PC-3 (cell line): ENCODE results near the gene ZNF862. TPM values are rescaled to one million over a fixed set of nuclear protein-coding genes. Genes with fewer than 3 reads are reported as not detected.

Experiments
- ATAC-seq: fragments of 200-7000 bp; cut with Tn5 transposase; 2 replicates; pipeline ENCODE4 v1.9.1; 2020; ENCODE audit warnings: mild to moderate bottlenecking, moderate library complexity
- BruUV-seq: library from RNA; stranded (reverse); fragments of 400-500 nt; replicated peaks from 2 replicates; lab custom pipeline; 2021; lab: Mats Ljungman, UMichigan
- CTCF ChIA-PET: fragments of 300-600 bp; sonication (Branson Sonifier 250); formaldehyde crosslinking; loops from one replicate; lab custom pipeline; 2022; ENCODE audit warnings: antibody characterized with exemption; lab: Charles Lee
- POLR2A ChIA-PET: fragments of 300-600 bp; sonication (Branson Sonifier 250); formaldehyde crosslinking; loops from one replicate; lab custom pipeline; 2022; ENCODE audit warnings: antibody characterized with exemption; ENCODE audit not compliant: unreplicated experiment; lab: Charles Lee
- DNase-seq: peaks from one replicate; pipeline ENCODE4 v3.0.0-alpha.2; 2015
- H2AFZ ChIP-seq: fragments of 300-600 bp; sonication (generic); 2 replicates; pipeline ENCODE4 v1.6.0; 2016; ENCODE audit warnings: antibody characterized with exemption, low read length
- H3F3A ChIP-seq: fragments of 300-600 bp; sonication (generic); one replicate; pipeline ENCODE4 v1.6.0; 2017; ENCODE audit warnings: antibody characterized with exemption, low read length, control low read depth, mild to moderate bottlenecking; ENCODE audit not compliant: unreplicated experiment
- H3K27ac ChIP-seq: fragments of 300-600 bp; sonication (generic); 2 replicates; pipeline ENCODE4 v1.5.1; 2016; ENCODE audit warnings: mild to moderate bottlenecking, low read length
- H3K27me3 ChIP-seq: fragments of 300-600 bp; sonication (generic); 2 replicates; pipeline ENCODE4 v1.6.1; 2016; ENCODE audit warnings: low read length, mixed read lengths
- H3K36me3 ChIP-seq: fragments of 300-600 bp; sonication (generic); 2 replicates; pipeline ENCODE4 v1.6.1; 2016; ENCODE audit warnings: low read depth, mixed run types, low read length, mixed read lengths
- H3K4me1 ChIP-seq: fragments of 300-600 bp; sonication (generic); 2 replicates; pipeline ENCODE4 v1.5.1; 2016; ENCODE audit warnings: low read length; ENCODE audit not compliant: insufficient read depth
- H3K4me2 ChIP-seq: fragments of 300-600 bp; sonication (generic); 2 replicates; pipeline ENCODE4 v1.6.0; 2016; ENCODE audit warnings: low read length
- H3K4me3 ChIP-seq: fragments of 300-600 bp; sonication (generic); 2 replicates; pipeline ENCODE4 v1.5.1; 2016; ENCODE audit warnings: mild to moderate bottlenecking, low read length, mixed read lengths
- H3K79me2 ChIP-seq: fragments of 300-600 bp; sonication (generic); 2 replicates; pipeline ENCODE4 v1.6.1; 2017; ENCODE audit warnings: low read length, mixed read lengths
- H3K9ac ChIP-seq: fragments of 300-600 bp; sonication (generic); 2 replicates; pipeline ENCODE4 v1.6.0; 2016; ENCODE audit warnings: mild to moderate bottlenecking, low read length
- H3K9me2 ChIP-seq: fragments of 300-600 bp; sonication (generic); replicated peaks from 2 replicates; pipeline ENCODE4 v1.6.1; 2016; ENCODE audit warnings: mixed run types, low read length, mixed read lengths
- H3K9me3 ChIP-seq: fragments of 300-600 bp; sonication (generic); 2 replicates; pipeline ENCODE4 v1.6.1; 2016; ENCODE audit warnings: low read length, mixed read lengths
- H4K20me1 ChIP-seq: fragments of 300-600 bp; sonication (generic); 2 replicates; pipeline ENCODE4 v1.6.1; 2016; ENCODE audit warnings: low read length, mixed read lengths
- EZH2 ChIP-seq: fragments of 300-600 bp; sonication (generic); IDR thresholded peaks from one replicate; pipeline ENCODE4 v1.6.1; 2017; ENCODE audit warnings: antibody characterized with exemption, mild to moderate bottlenecking, low read length; ENCODE audit not compliant: unreplicated experiment
- EZH2phosphoT487 ChIP-seq: fragments of 300-600 bp; sonication (generic); IDR thresholded peaks from 2 replicates; pipeline ENCODE4 v1.6.1; 2018; ENCODE audit warnings: mild to moderate bottlenecking, antibody characterized with exemption, low read length, borderline replicate concordance
- intact Hi-C: fragments of 100-400 bp; cut with micrococcal nuclease; formaldehyde crosslinking; loops from 2 replicates; pipeline ENCODE4 v1.9.0; 2023
- total RNA-seq: library from RNA; depleted of rRNA; stranded (reverse); fragments of >200 nt; gene quantifications from 2 replicates; pipeline ENCODE4 v1.2.3, GENCODE V29; 2014
- TF ChIP-seq, protein P1 (sequence below): fragments of 300-600 bp; sonication (generic); conservative IDR thresholded peaks from 2 replicates; pipeline ENCODE4 v1.5.1; 2017; ENCODE audit warnings: antibody characterized with exemption, low read depth, mild to moderate bottlenecking, low read length

ZNF862 gene
- total RNA-seq, 1 experiment from 2014 or later, result 3.0 TPM

GRCh38 chr7:149816794-149817193, 21.4 kb upstream of the ZNF862 start:
- no peak overlapping the region for H2AFZ ChIP-seq
- H3K9ac ChIP-seq, result no peak overlapping the region
- no peak overlapping the region for H3K4me2 ChIP-seq
- POLR2A ChIA-PET, result no interaction called here
- H4K20me1 ChIP-seq, result no peaks in the 10 kb centered on the region
- no peaks in the 10 kb centered on the region for H3K4me1 ChIP-seq
- CTCF ChIA-PET, result no interaction called here
- H3K36me3 ChIP-seq, result no peaks in the 10 kb centered on the region
- TF ChIP-seq EZH2 (no peak), EZH2phosphoT487 (no peak)
- TF ChIP-seq, protein P1, sequence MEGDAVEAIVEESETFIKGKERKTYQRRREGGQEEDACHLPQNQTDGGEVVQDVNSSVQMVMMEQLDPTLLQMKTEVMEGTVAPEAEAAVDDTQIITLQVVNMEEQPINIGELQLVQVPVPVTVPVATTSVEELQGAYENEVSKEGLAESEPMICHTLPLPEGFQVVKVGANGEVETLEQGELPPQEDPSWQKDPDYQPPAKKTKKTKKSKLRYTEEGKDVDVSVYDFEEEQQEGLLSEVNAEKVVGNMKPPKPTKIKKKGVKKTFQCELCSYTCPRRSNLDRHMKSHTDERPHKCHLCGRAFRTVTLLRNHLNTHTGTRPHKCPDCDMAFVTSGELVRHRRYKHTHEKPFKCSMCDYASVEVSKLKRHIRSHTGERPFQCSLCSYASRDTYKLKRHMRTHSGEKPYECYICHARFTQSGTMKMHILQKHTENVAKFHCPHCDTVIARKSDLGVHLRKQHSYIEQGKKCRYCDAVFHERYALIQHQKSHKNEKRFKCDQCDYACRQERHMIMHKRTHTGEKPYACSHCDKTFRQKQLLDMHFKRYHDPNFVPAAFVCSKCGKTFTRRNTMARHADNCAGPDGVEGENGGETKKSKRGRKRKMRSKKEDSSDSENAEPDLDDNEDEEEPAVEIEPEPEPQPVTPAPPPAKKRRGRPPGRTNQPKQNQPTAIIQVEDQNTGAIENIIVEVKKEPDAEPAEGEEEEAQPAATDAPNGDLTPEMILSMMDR, result no peak
- no peak overlapping the region for H3K4me3 ChIP-seq
- no peaks in the 10 kb centered on the region for H3K9me2 ChIP-seq
- H3K79me2 ChIP-seq, result no peaks in the 10 kb centered on the region
- DNase-seq (no peak), ATAC-seq (no peak)
- no TSS peak for BruUV-seq
- H3K27ac ChIP-seq, result no peak overlapping the region
- intact Hi-C loops, result no loop called here
- H3K9me3 ChIP-seq, result no peaks in the 10 kb centered on the region
- H3F3A ChIP-seq, result no peaks in the 10 kb centered on the region
- no peaks in the 10 kb centered on the region for H3K27me3 ChIP-seq

GRCh38 chr7:149817301-149817771, 20.8 kb upstream of the ZNF862 start:
- intact Hi-C loops, result no loop called here
- Histone ChIP-seq H2AFZ (no peak overlapping the region), H3F3A (no peaks in the 10 kb centered on the region), H3K9ac (no peak overlapping the region), H3K79me2 (no peaks in the 10 kb centered on the region), H3K4me1 (no peaks in the 10 kb centered on the region), H3K4me3 (no peak overlapping the region), H3K27ac (no peak overlapping the region), H3K9me3 (no peaks in the 10 kb centered on the region), H3K9me2 (no peaks in the 10 kb centered on the region), H3K36me3 (no peaks in the 10 kb centered on the region), H3K27me3 (no peaks in the 10 kb centered on the region), H3K4me2 (no peak overlapping the region), H4K20me1 (no peaks in the 10 kb centered on the region)
- TF ChIP-seq EZH2 (no peak), EZH2phosphoT487 (no peak)
- TF ChIP-seq, protein P1, result no peak
- ATAC-seq (no peak), DNase-seq (no peak)
- ChIA-PET CTCF (no interaction called here), POLR2A (no interaction called here)
- BruUV-seq, result no TSS peak

- DNase-seq, result no peak
- POLR2A ChIA-PET, result no interaction called here
- Histone ChIP-seq H2AFZ (no peak overlapping the region), H3K4me3 (no peak overlapping the region), H3K4me1 (no peaks in the 10 kb centered on the region), H3K9ac (no peak overlapping the region), H3K9me3 (no peaks in the 10 kb centered on the region), H3F3A (no peaks in the 10 kb centered on the region), H3K27ac (no peak overlapping the region), H3K36me3 (no peaks in the 10 kb centered on the region), H3K4me2 (no peak overlapping the region), H3K79me2 (no peaks in the 10 kb centered on the region), H3K27me3 (no peaks in the 10 kb centered on the region), H4K20me1 (no peaks in the 10 kb centered on the region), H3K9me2 (no peaks in the 10 kb centered on the region)
- TF ChIP-seq EZH2 (no peak), EZH2phosphoT487 (no peak)
- TF ChIP-seq, protein P1, result no peak
- intact Hi-C loops, result no loop called here
- BruUV-seq, result no TSS peak
- CTCF ChIA-PET, result no interaction called here
- no peak for ATAC-seq
Measured at GRCh38 chr7:149817836-149818535, 20.2 kb upstream of the ZNF862 start.
